AG09319 (cell line): ENCODE results near the gene DUSP10.

Experiments
- DNase-seq: peaks from one replicate; pipeline ENCODE4 v3.0.0-alpha.2; 2010; ENCODE audit warnings: low read depth; ENCODE audit errors: extremely low read depth
- CTCF ChIP-seq: IDR thresholded peaks from 2 replicates; pipeline ENCODE4 v1.5.1; 2011; ENCODE audit warnings: low read depth, mild to moderate bottlenecking, inconsistent platforms, low read length, moderate library complexity

The DUSP10 gene

GRCh38 chr1:221712198-221712684 lies 29.6 kb downstream of the DUSP10 start:
- no peak for TF ChIP-seq CTCF
- no peak for DNase-seq

- TF ChIP-seq CTCF, result no peak
- DNase-seq, result no peak
These were observed 30.2 kb downstream of the DUSP10 start for GRCh38 chr1:221711656-221712055.

- no peak for TF ChIP-seq CTCF
- no peak for DNase-seq
These were observed 30.8 kb downstream of the DUSP10 start for GRCh38 chr1:221711063-221711577.

GRCh38 chr1:221709854-221710253 lies 32.0 kb downstream of the DUSP10 start:
- TF ChIP-seq CTCF, result no peak
- DNase-seq, result no peak

DNA sequence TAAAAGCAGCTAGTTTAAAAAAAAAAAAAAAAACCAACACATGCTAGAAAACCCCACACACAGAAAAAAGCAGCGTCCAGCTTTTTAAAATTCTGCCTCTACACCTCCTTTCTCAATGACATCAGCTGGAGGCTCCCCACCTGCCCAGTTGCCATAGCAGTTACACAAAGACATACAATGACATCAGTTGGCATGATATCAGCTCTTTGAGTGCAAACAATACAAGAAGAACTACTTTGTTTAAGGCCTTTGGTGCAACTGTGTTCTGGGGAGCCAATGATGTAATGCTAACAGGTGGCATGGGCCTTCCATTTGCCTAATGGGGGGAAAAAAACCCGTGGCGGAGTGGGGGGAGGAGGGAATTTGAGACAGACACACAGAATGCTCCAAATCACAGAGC lies 32.9 kb downstream of the DUSP10 start:
- no peak for DNase-seq

DNA sequence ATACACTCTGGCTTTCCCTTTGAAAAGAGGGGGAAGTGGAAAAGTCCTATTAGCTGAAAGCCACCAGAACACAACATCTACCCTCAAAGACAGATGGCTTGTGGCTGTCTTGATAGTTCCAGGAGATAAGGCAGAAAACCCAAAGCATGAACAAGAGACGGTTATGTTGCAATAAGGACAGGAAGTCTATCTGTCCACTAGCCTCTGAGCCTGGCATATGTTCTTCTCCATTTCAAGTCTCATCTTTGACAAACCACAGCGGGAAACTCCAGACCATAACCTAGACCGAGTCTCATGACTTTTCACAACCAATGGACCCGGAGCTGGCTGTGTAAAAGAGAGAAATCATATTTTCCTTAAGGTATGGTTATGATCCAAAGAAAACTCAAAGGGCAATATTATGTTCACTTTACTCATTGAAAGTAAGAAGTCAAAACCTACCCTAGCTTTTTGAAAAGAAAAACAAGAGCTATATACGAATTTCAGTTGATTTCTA lies 33.8 kb downstream of the DUSP10 start:
- TF ChIP-seq CTCF, result no peak
- no peak for DNase-seq

More for the DNA sequence above, 32.9 kb downstream of the DUSP10 start:
- TF ChIP-seq CTCF, result no peak

GRCh38 chr1:221706876-221707582 lies 34.9 kb downstream of the DUSP10 start:
- TF ChIP-seq CTCF, result no peak
- DNase-seq, result no peak
